H1 (cell line): ENCODE measurements around the gene GTF2F2. TPM values are rescaled to one million over a fixed set of nuclear protein-coding genes. Genes with fewer than 3 reads are reported as not detected.
"Not testable (repeated sequence)": the region's sequence is repeated elsewhere in the genome, so short reads cannot be mapped to it uniquely, and the experiment has no call there.

Experiments used
- CTCF ChIA-PET: fragments of 300-600 bp; sonication (Branson Sonifier 250); formaldehyde crosslinking; loops from one replicate; lab custom pipeline; 2021; ENCODE audit not compliant: partially characterized antibody; lab: Charles Lee
- POLR2A ChIA-PET: fragments of 300-600 bp; sonication (Branson Sonifier 250); formaldehyde crosslinking; loops from one replicate; lab custom pipeline; 2021; ENCODE audit warnings: inconsistent platforms; ENCODE audit not compliant: partially characterized antibody; lab: Charles Lee
- DNase-seq, 2 experiments: peaks; one replicate each; pipeline versions ENCODE4 v3.0.0 to v3.0.0-alpha.2; 2010 to 2022; ENCODE audit warnings: low spot score in 2 of 2, low read depth in 1 of 2, mixed read lengths in 1 of 2
- FAIRE-seq: peaks from 2 replicates; lab custom pipeline; 2011; peaks lifted over from hg19 to GRCh38; lab: Jason Lieb, UNC
- H2AFZ ChIP-seq: 2 replicates; pipeline ENCODE4 v1.8.1; 2012; ENCODE audit warnings: low read length, inconsistent platforms
- H2AK5ac ChIP-seq: 2 replicates; pipeline ENCODE4 v1.6.1; 2013; ENCODE audit warnings: low read depth, low read length
- H2BK120ac ChIP-seq: replicated peaks from 2 replicates; pipeline ENCODE3; 2013; ENCODE audit warnings: low read depth, low read length, inconsistent platforms
- H2BK12ac ChIP-seq: 2 replicates; pipeline ENCODE4 v1.6.1; 2013; ENCODE audit warnings: low read depth, low read length
- H2BK15ac ChIP-seq: 2 replicates; pipeline ENCODE4 v1.6.1; 2013; ENCODE audit warnings: low read length
- H2BK20ac ChIP-seq: 2 replicates; pipeline ENCODE4 v1.6.1; 2013; ENCODE audit warnings: low read length
- H2BK5ac ChIP-seq: 2 replicates; pipeline ENCODE4 v1.6.1; 2013; ENCODE audit warnings: low read depth, low read length
- H3K14ac ChIP-seq: 2 replicates; pipeline ENCODE4 v1.6.1; 2013; ENCODE audit warnings: inconsistent platforms; ENCODE audit not compliant: insufficient read length
- H3K18ac ChIP-seq: 2 replicates; pipeline ENCODE4 v1.6.1; 2013; ENCODE audit warnings: low read length; ENCODE audit errors: extremely low read depth
- H3K23ac ChIP-seq: 2 replicates; pipeline ENCODE4 v1.6.1; 2013; ENCODE audit warnings: inconsistent platforms; ENCODE audit not compliant: insufficient read length
- H3K23me2 ChIP-seq: 2 replicates; pipeline ENCODE4 v1.6.1; 2013; ENCODE audit warnings: low read depth, low read length
- H3K27ac ChIP-seq: 2 replicates; pipeline ENCODE4 v1.6.1; 2011; ENCODE audit warnings: low read depth, low read length, inconsistent platforms
- H3K27me3 ChIP-seq, 4 experiments: replicated peaks in 1 of 4; 1 replicate in 1 of 4; 2 replicates in 3 of 4; pipeline versions ENCODE4 v1.6.1 to v1.8.1; 2011 to 2013; ENCODE audit warnings: low read length in 3 of 4, mild to moderate bottlenecking in 3 of 4, inconsistent platforms in 2 of 4, mixed read lengths in 2 of 4, moderate library complexity in 1 of 4; ENCODE audit not compliant: control insufficient read depth in 3 of 4, insufficient read depth in 3 of 4; ENCODE audit errors: extremely low read depth in 1 of 4
- H3K36me3 ChIP-seq, 4 experiments: 2 replicates each; pipeline versions ENCODE4 v1.6.1 to v1.8.1; 2011 to 2013; ENCODE audit warnings: mild to moderate bottlenecking in 4 of 4, low read length in 3 of 4, moderate library complexity in 2 of 4, control low read depth in 1 of 4, inconsistent platforms in 1 of 4; ENCODE audit not compliant: insufficient read depth in 4 of 4, control insufficient read depth in 2 of 4
- H3K4ac ChIP-seq: replicated peaks from 2 replicates; pipeline ENCODE3; 2013; ENCODE audit warnings: low read length, low read depth, mixed read lengths, inconsistent platforms; ENCODE audit not compliant: insufficient read length
- H3K4me1 ChIP-seq, 4 experiments: replicated peaks in 1 of 4; 1 replicate in 1 of 4; 2 replicates in 3 of 4; pipeline versions ENCODE4 v1.6.1 to v1.8.1; 2011 to 2013; ENCODE audit warnings: low read length in 3 of 4, inconsistent platforms in 2 of 4, mixed read lengths in 1 of 4; ENCODE audit not compliant: insufficient read depth in 4 of 4, control insufficient read depth in 3 of 4
- H3K4me2 ChIP-seq, 2 experiments: 2 replicates each; pipeline versions ENCODE4 v1.6.1 to v1.8.1; 2011 to 2013; ENCODE audit warnings: low read depth in 2 of 2, low read length in 2 of 2, control low read depth in 1 of 2, inconsistent platforms in 1 of 2, mild to moderate bottlenecking in 1 of 2; ENCODE audit not compliant: insufficient read depth in 1 of 2
- H3K4me3 ChIP-seq, 4 experiments: fragments of 200-600, 300-600 bp in 1 of 4; sonication (generic), shearing (Covaris generic), sonication (Bioruptor Twin) in 1 of 4; 2 replicates each; pipeline versions ENCODE4 v1.5.1 to v1.8.1; 2011 to 2016; ENCODE audit warnings: low read length in 4 of 4, low read depth in 3 of 4, control low read depth in 2 of 4, inconsistent platforms in 2 of 4, mild to moderate bottlenecking in 2 of 4, mixed read lengths in 1 of 4, moderate library complexity in 1 of 4; ENCODE audit not compliant: insufficient read depth in 2 of 4; ENCODE audit errors: extremely low read depth in 1 of 4
- H3K56ac ChIP-seq: replicated peaks from 2 replicates; pipeline ENCODE3; 2013; ENCODE audit warnings: low read depth, mild to moderate bottlenecking, mixed read lengths, low read length, inconsistent platforms; ENCODE audit not compliant: insufficient read length
- H3K79me1 ChIP-seq: 2 replicates; pipeline ENCODE4 v1.6.1; 2013; ENCODE audit warnings: low read depth, low read length, control low read depth
- H3K79me2 ChIP-seq, 2 experiments: 2 replicates each; pipeline versions ENCODE4 v1.6.1 to v1.8.1; 2012 to 2013; ENCODE audit warnings: low read length in 2 of 2, mild to moderate bottlenecking in 2 of 2, inconsistent platforms in 1 of 2; ENCODE audit not compliant: insufficient read depth in 2 of 2, control insufficient read depth in 1 of 2
- H3K9ac ChIP-seq, 4 experiments: replicated peaks in 1 of 4; 1 replicate in 1 of 4; 2 replicates in 3 of 4; pipeline versions ENCODE4 v1.6.1 to v1.8.1; 2011 to 2013; ENCODE audit warnings: low read depth in 3 of 4, low read length in 3 of 4, control low read depth in 2 of 4, mild to moderate bottlenecking in 2 of 4, moderate library complexity in 2 of 4, inconsistent platforms in 1 of 4; ENCODE audit errors: extremely low read depth in 1 of 4
- H3K9me3 ChIP-seq, 2 experiments: 2 replicates each; pipeline versions ENCODE4 v1.6.1 to v1.8.1; 2012 to 2013; ENCODE audit warnings: mild to moderate bottlenecking in 2 of 2, moderate library complexity in 2 of 2, control low read depth in 1 of 2, inconsistent platforms in 1 of 2, low read depth in 1 of 2, low read length in 1 of 2, mixed read lengths in 1 of 2; ENCODE audit not compliant: insufficient read depth in 2 of 2
- H4K20me1 ChIP-seq, 2 experiments: replicated peaks in 1 of 2; 2 replicates each; pipeline versions ENCODE3 to v1.8.1; 2011 to 2013; ENCODE audit warnings: inconsistent platforms in 2 of 2, low read length in 2 of 2, mild to moderate bottlenecking in 1 of 2; ENCODE audit not compliant: insufficient read depth in 2 of 2, control insufficient read depth in 1 of 2
- H4K5ac ChIP-seq: 2 replicates; pipeline ENCODE4 v1.6.1; 2013; ENCODE audit warnings: low read length, low read depth, mixed read lengths, inconsistent platforms; ENCODE audit not compliant: insufficient read length
- H4K8ac ChIP-seq: 2 replicates; pipeline ENCODE4 v1.8.0; 2013; ENCODE audit warnings: mild to moderate bottlenecking, moderate library complexity, low read length, inconsistent platforms; ENCODE audit not compliant: insufficient read depth; ENCODE audit errors: extremely low read depth
- H4K91ac ChIP-seq: replicated peaks from 2 replicates; pipeline ENCODE3; 2013; ENCODE audit warnings: low read length, mixed read lengths, inconsistent platforms; ENCODE audit not compliant: insufficient read length
- polyA plus RNA-seq, 7 experiments: library from polyadenylated mRNA; depleted of rRNA in 3 of 7; stranded (reverse) in 5 of 7; unstranded in 2 of 7; fragments of >200 nt in 5 of 7; fragments of 200-250 nt in 2 of 7; gene quantifications; 1 replicate in 5 of 7; 2 replicates in 1 of 7; 4 replicates in 1 of 7; pipeline versions ENCODE4 v1.2.1 to v1.2.3, GENCODE V29; 2011 to 2013; ENCODE audit warnings: missing spikeins in 2 of 7, mixed read lengths in 2 of 7
- total RNA-seq: library from RNA; stranded (reverse); fragmentation: NEBNext Ultra II Directional; extraction: Animal tissue kit (Norgen Biotek cat#: 25700); gene quantifications from 2 replicates; pipeline ENCODE4 v1.2.1, GENCODE V29; 2021

GTF2F2 gene
- total and polyA plus RNA-seq, 2 of the 8 experiments (the other 6 are each of a cell fraction or from before 2014, with no cell fraction given), result 10.8 to 31.1 TPM

DNA sequence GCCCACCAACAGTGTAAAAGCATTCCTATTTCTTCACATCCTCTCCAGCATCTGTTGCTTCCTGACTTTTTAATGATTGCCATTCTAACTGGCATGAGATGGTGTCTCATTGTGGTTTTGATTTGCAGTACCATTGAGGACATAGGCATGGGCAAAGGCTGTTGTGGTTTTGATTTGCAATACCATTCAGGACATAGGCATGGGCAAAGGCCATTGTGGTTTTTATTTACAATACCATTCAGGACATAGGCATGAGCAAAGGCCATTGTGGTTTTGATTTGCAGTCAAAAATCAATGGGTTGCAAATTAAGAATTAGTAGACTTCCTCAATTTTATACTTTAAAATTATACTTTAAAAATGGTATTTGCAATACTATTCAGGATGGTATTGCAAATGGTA, 69.2 kb downstream of the GTF2F2 start:
- H2AK5ac ChIP-seq, H2BK120ac ChIP-seq, H3K4me3 ChIP-seq, POLR2A ChIA-PET, H3K27ac ChIP-seq, H2BK15ac ChIP-seq, FAIRE-seq, H2BK20ac ChIP-seq, H3K4me2 ChIP-seq, H4K5ac ChIP-seq, H3K4me1 ChIP-seq, H4K8ac ChIP-seq, H2AFZ ChIP-seq, H3K23ac ChIP-seq, H3K14ac ChIP-seq, H3K9ac ChIP-seq, H3K36me3 ChIP-seq, H3K56ac ChIP-seq, CTCF ChIA-PET, H3K4ac ChIP-seq, H2BK5ac ChIP-seq, H3K18ac ChIP-seq, DNase-seq, H3K79me1 ChIP-seq, H3K79me2 ChIP-seq, H3K23me2 ChIP-seq, H4K20me1 ChIP-seq, H3K27me3 ChIP-seq, H2BK12ac ChIP-seq, H4K91ac ChIP-seq, H3K9me3 ChIP-seq: not testable (repeated sequence)
